H1 (cell line): Measurements from ENCODE around the gene RPTOR. TPM values are rescaled to one million over a fixed set of nuclear protein-coding genes. Genes with fewer than 3 reads are reported as not detected.

Experiments
- ATF3 ChIP-seq: IDR thresholded peaks from 2 replicates; pipeline ENCODE4 v1.6.1; 2011; ENCODE audit warnings: low read depth, mild to moderate bottlenecking, low read length; ENCODE audit not compliant: insufficient read depth
- BCL11A ChIP-seq, 2 experiments: IDR thresholded peaks; one replicate each; pipeline ENCODE4 v1.6.1; 2011; ENCODE audit warnings: low read depth in 2 of 2, low read length in 2 of 2, mild to moderate bottlenecking in 2 of 2
- CBX5 ChIP-seq: fragments of 300-800, 300-1000 bp; sonication (generic); IDR thresholded peaks from 2 replicates; pipeline ENCODE4 v1.7.1; 2016; ENCODE audit warnings: antibody characterized with exemption, low read length, low read depth
- SIX5 ChIP-seq: IDR thresholded peaks from 2 replicates; pipeline ENCODE4 v1.6.1; 2011; ENCODE audit warnings: mild to moderate bottlenecking, low read depth, low read length
- TCF12 ChIP-seq: IDR thresholded peaks from 2 replicates; pipeline ENCODE4 v1.6.1; 2011; ENCODE audit warnings: low read depth, mild to moderate bottlenecking, low read length
- ZNF274 ChIP-seq: IDR thresholded peaks from 2 replicates; pipeline ENCODE4 v1.7.0; 2012; ENCODE audit warnings: low read length, borderline replicate concordance; ENCODE audit errors: extremely low read depth
- polyA plus RNA-seq, 7 experiments: library from polyadenylated mRNA; depleted of rRNA in 3 of 7; stranded (reverse) in 5 of 7; unstranded in 2 of 7; fragments of >200 nt in 5 of 7; fragments of 200-250 nt in 2 of 7; gene quantifications; 1 replicate in 5 of 7; 2 replicates in 1 of 7; 4 replicates in 1 of 7; pipeline versions ENCODE4 v1.2.1 to v1.2.3, GENCODE V29; 2011 to 2013; ENCODE audit warnings: missing spikeins in 2 of 7, mixed read lengths in 2 of 7
- total RNA-seq: library from RNA; stranded (reverse); fragmentation: NEBNext Ultra II Directional; extraction: Animal tissue kit (Norgen Biotek cat#: 25700); gene quantifications from 2 replicates; pipeline ENCODE4 v1.2.1, GENCODE V29; 2021

The RPTOR gene
- total and polyA plus RNA-seq, 2 of the 8 experiments (the other 6 are each of a cell fraction or from before 2014, with no cell fraction given): 6.9 to 28.7 TPM

DNA sequence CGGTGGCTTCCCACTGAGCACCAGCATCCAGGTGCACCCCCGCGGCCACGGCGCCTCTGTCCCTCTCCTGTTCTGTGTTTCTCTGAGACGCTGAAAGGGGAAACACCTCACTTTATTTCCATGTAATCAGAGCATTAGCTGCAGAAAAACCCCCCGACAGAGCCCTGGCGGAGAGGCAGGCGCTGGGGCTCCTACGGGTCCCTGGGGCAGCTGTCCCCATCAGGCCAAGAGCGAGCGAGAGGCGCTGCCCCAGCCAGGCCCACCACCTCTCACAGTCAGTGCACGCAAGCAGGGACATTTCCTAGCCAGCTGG, 419.9 kb downstream of the RPTOR start (continued):
- no peak for TF ChIP-seq BCL11A (IDR thresholded peaks at IDR 0.05; ENCODE audit: low read depth in 2 of 2, low read length in 2 of 2)
- TF ChIP-seq SIX5: no peak
- no peak for TF ChIP-seq ATF3
- no peak for TF ChIP-seq TCF12
- TF ChIP-seq ZNF274: no peak
- TF ChIP-seq CBX5: no peak
